Pancreas (tissue), 10 donors: ENCODE results near the gene SLC38A9. TPM values are rescaled to one million over a fixed set of nuclear protein-coding genes. Genes with fewer than 3 reads are reported as not detected.

Experiments
- ATAC-seq, 4 donors: fragments of 200-7000 bp; cut with Tn5 transposase; one replicate each; pipeline versions ENCODE4 v1.8.0 to v1.9.1; 2020; ENCODE audit warnings: mild to moderate bottlenecking in 4 of 4, moderate library complexity in 4 of 4
- DNase-seq, 6 donors: peaks; one replicate each; pipeline ENCODE4 v3.0.0-alpha.2; 2020
- FAIRE-seq: peaks from 2 replicates; lab custom pipeline; 2012; peaks lifted over from hg19 to GRCh38; lab: Jason Lieb, UNC
- H3K27ac ChIP-seq, 4 donors: fragments of 200-600 bp; sonication (generic); 1 replicate in 3 of 4; 2 replicates in 1 of 4; pipeline versions ENCODE4 v1.5.0 to v1.8.0; 2020
- H3K27me3 ChIP-seq, 4 donors: fragments of 200-600 bp; one replicate each; pipeline ENCODE4 v1.8.0; 2021
- H3K36me3 ChIP-seq, 3 donors: fragments of 200-600 bp; sonication (generic) in 1 of 3; one replicate each; pipeline versions ENCODE4 v1.5.0 to v1.8.0; 2020 to 2021
- H3K4me1 ChIP-seq, 3 donors: fragments of 200-600 bp; one replicate each; pipeline ENCODE4 v1.8.0; 2021
- H3K4me3 ChIP-seq, 4 donors: fragments of 200-600 bp; sonication (generic) in 2 of 4; one replicate each; pipeline versions ENCODE4 v1.5.0 to v1.8.0; 2020 to 2021
- H3K9me3 ChIP-seq, 4 donors: fragments of 200-600 bp; one replicate each; pipeline ENCODE4 v1.8.0; 2021
- WGBS, 2 donors: extraction: QIAGEN DNeasy Blood & Tissue Kit; methylation state at CpG; one replicate each; pipeline ENCODE4 v1.1.7; 2013; 5-methylcytosine and 5-hydroxymethylcytosine counted together
- intact Hi-C, 3 donors: fragments of 100-400 bp; cut with DNase I; formaldehyde crosslinking; loops; one replicate each; pipeline versions ENCODE4 v1.11.1 to v1.14.2; 2022
- polyA plus RNA-seq, 2 donors: library from polyadenylated mRNA; stranded (reverse); fragments of 200-250 nt; gene quantifications; one replicate each; pipeline ENCODE4 v1.2.3, GENCODE V29; 2013
- total RNA-seq, 6 donors: library from RNA; stranded (reverse); fragmentation: NEBNext Ultra II Directional in 4 of 6; extraction: Animal tissue kit (Norgen Biotek cat#: 25700) in 4 of 6; gene quantifications; one replicate each; pipeline versions ENCODE4 v1.2.1 to v1.2.4, GENCODE V29; 2021 to 2023
- TF ChIP-seq, protein P1 (sequence below), 4 donors: fragments of 200-600 bp; sonication (generic) in 3 of 4; IDR thresholded peaks; one replicate each; pipeline versions ENCODE4 v1.5.0 to v1.8.0; 2021; ENCODE audit warnings: antibody characterized with exemption in 4 of 4
- donor health status: healthy with polysubstance abuse.
- donor health status: DM: no; HTN: no; CAD: no; lungs with moderate emphysema.
- donor health status: DM: no; HTN: no; CAD: no.
- donor health status: control.
- donor health status: control.
- donor health status: Bipolar disorder and iron deficiency.
- donor health status: DM: yes; HTN: yes; CAD: no.
- donor health status: DM: no; HTN: no; CAD: no.
- donor health status: DM: no; HTN: no; CAD: no.
- donor health status: DM: yes; HTN: yes; CAD: no.

Gene SLC38A9
- total and polyA plus RNA-seq, 8 donors: 9.7 to 27.1 (median 18.7) TPM

DNA sequence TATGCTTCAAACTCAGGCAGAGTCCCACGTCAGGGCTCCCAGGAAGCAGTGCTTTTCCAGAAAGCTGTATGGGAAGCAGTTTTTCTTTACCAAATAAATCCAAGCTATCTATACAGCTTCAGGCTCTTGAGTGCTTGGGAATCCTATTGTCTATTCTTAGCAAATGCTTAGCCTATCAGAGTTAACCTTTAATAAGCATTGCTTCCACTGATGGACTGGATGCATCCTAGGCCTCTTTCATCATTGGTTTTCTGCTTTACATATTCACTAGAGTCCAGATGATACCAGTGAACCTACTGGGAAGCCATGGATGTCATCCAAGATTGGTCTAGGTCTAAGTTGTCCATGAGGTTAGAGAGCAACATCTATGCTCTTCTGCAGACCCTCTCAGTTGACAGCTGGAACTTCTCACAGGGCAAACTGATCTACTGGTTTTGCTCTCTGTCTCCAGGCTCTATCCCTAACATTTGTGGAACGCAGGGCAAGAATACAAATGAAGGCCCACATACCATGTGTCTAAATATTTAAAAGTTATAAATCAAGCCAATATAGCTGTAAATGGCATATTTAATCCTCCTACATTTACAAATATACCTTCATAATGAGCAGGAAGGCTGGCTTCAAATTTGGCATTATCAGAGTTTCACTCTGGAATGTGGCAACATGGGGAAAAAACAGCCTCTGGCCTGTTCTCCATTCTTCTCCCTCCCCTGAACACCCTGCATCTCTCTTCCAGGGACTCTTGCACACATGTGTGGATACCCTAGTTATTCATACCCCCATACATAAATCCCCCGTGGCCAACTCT lies 127.5 kb downstream of the SLC38A9 start:
- Histone ChIP-seq H3K27me3 (no peaks in the 10 kb centered on the region), H3K27ac (no peak overlapping the region), H3K9me3 (no peaks in the 10 kb centered on the region), H3K4me3 (no peak overlapping the region), H3K36me3 (no peaks in the 10 kb centered on the region), H3K4me1 (peaks cover 0 to 6% (median 0%) of the 10 kb centered on the region in 3 donors)
- FAIRE-seq (no peak), ATAC-seq (no peak), DNase-seq (no peak)
- intact Hi-C loops: no loop called here
- 72 to 73% methylated on average over 3 of the region's 3 CpGs for WGBS, 2 donors
- TF ChIP-seq, protein P1, sequence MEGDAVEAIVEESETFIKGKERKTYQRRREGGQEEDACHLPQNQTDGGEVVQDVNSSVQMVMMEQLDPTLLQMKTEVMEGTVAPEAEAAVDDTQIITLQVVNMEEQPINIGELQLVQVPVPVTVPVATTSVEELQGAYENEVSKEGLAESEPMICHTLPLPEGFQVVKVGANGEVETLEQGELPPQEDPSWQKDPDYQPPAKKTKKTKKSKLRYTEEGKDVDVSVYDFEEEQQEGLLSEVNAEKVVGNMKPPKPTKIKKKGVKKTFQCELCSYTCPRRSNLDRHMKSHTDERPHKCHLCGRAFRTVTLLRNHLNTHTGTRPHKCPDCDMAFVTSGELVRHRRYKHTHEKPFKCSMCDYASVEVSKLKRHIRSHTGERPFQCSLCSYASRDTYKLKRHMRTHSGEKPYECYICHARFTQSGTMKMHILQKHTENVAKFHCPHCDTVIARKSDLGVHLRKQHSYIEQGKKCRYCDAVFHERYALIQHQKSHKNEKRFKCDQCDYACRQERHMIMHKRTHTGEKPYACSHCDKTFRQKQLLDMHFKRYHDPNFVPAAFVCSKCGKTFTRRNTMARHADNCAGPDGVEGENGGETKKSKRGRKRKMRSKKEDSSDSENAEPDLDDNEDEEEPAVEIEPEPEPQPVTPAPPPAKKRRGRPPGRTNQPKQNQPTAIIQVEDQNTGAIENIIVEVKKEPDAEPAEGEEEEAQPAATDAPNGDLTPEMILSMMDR (IDR thresholded peaks at IDR 0.05): no peak

DNA sequence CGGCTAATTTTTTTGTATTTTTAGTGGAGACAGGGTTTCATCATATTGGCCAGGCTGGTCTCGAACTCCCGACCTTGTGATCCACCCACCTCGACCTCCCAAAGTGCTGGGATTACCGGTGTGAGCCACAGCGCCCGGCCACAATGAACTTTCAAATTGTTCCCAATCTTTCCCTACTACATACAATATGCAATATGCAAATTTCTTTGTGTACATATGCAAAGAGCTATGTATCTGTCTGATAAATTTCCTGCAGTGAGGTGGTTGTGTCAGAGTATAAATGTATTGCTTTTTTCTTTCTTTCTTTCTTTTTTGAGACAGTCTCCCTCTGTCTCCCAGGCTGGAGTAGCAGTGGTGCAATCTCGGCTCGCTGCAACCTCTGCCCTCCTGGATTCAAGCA lies 128.5 kb downstream of the SLC38A9 start:
- no peaks in the 10 kb centered on the region for H3K27me3 ChIP-seq
- ATAC-seq (no peak), DNase-seq (no peak), FAIRE-seq (no peak)
- peaks cover 0 to 6% (median 0%) of the 10 kb centered on the region in 3 donors for H3K4me1 ChIP-seq
- no peak overlapping the region for H3K4me3 ChIP-seq
- H3K27ac ChIP-seq: no peak overlapping the region
- no peaks in the 10 kb centered on the region for H3K36me3 ChIP-seq
- intact Hi-C loops: no loop called here
- 86 to 91% methylated on average over 9 of the region's 9 CpGs for WGBS, 2 donors
- TF ChIP-seq, protein P1 (IDR thresholded peaks at IDR 0.05): no peak
- H3K9me3 ChIP-seq: no peaks in the 10 kb centered on the region

DNA sequence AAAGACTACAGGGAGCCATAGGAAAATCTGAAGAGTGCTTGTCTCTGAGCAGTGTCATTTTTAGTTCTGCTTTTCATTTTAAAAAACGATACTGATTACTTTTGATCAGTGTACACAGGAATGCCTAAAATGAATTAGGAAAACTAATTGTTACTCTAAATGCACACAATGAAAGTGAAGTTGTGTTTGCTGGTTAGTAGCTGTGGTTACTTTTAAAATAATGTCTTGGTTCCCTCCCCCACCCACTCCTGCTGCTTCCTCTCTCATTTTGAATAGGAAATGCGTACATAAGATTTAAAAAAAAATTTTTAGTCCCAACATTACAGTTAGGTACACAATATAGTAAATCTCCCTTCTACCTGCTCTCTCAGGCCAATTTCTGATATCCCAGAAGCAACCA lies 129.9 kb downstream of the SLC38A9 start:
- 43 to 63% methylated on average over 2 of the region's 2 CpGs for WGBS, 2 donors
- no peak for FAIRE-seq
- no peaks in the 10 kb centered on the region for H3K36me3 ChIP-seq
- intact Hi-C loops: no loop called here
- no peak for ATAC-seq
- no peak overlapping the region for H3K27ac ChIP-seq
- peaks cover 0 to 7% (median 7%) of the 10 kb centered on the region in 3 donors for H3K4me1 ChIP-seq
- no peaks in the 10 kb centered on the region for H3K9me3 ChIP-seq
- DNase-seq: no peak
- no peak overlapping the region for H3K4me3 ChIP-seq
- H3K27me3 ChIP-seq: no peaks in the 10 kb centered on the region
- TF ChIP-seq, protein P1 (IDR thresholded peaks at IDR 0.05): no peak

DNA sequence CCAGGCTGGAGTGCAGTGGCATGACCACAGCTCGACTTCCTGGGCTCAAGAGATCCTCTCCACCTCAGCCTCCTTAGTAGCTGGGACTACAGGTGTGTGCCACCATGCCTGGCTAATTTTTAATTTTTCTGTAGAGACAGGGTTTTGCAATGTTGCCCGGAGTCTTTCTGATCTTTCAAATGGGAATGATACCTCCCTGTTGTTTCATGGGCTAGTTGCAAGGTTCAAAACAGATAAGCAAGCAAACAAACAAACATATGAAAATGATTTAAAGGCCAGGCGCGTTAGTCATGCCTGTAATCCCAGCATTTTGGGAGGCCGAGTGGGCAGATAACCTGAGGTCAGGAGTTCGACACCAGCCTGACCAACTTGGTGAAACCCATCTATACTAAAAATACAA lies 132.1 kb downstream of the SLC38A9 start:
- H3K27ac ChIP-seq: no peak overlapping the region
- H3K36me3 ChIP-seq: no peaks in the 10 kb centered on the region
- no peaks in the 10 kb centered on the region for H3K27me3 ChIP-seq
- DNase-seq: no peak
- H3K4me1 ChIP-seq: peaks cover 0 to 16% (median 14%) of the 10 kb centered on the region in 3 donors
- ATAC-seq: no peak
- no peak overlapping the region for H3K4me3 ChIP-seq
- TF ChIP-seq, protein P1 (IDR thresholded peaks at IDR 0.05): no peak
- H3K9me3 ChIP-seq: no peaks in the 10 kb centered on the region
- no peak for FAIRE-seq
- intact Hi-C loops: no loop called here
- 86 to 94% methylated on average over 6 of the region's 6 CpGs for WGBS, 2 donors

DNA sequence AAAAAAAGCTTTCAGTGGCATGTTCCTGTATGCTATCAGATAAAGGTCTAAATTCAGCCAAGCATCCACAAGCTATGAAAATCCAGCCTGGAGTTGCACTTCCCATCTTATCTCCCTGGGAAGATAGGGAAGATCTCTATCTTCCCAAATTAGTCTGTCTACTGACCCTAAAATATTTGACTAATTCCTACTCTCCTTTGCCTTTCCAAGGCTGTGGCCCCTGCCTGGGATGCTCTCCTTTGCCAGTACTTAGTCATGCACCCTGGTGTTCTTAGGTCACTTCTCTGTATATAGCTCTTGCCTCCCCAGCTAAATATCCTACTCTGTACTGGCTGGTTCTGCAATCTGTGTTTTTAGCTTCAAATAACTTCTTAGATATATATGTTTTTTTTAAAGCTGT lies 133.4 kb downstream of the SLC38A9 start:
- FAIRE-seq (no peak), ATAC-seq (no peak), DNase-seq (no peak)
- H3K27ac ChIP-seq: no peak overlapping the region
- intact Hi-C loops: no loop called here
- no peaks in the 10 kb centered on the region for H3K9me3 ChIP-seq
- TF ChIP-seq, protein P1 (IDR thresholded peaks at IDR 0.05): no peak
- H3K4me3 ChIP-seq: no peak overlapping the region
- H3K36me3 ChIP-seq: no peaks in the 10 kb centered on the region
- no peaks in the 10 kb centered on the region for H3K27me3 ChIP-seq
- H3K4me1 ChIP-seq: peaks cover 0 to 16% (median 14%) of the 10 kb centered on the region in 3 donors
